Subcutaneous abdominal adipose tissue (tissue), 5 donors: ENCODE measurements around the gene RBM34.
A peak's percentile ranks its signal among the peaks of the same experiment; 100 is the strongest.
"Not testable (repeated sequence)": the region's sequence is repeated elsewhere in the genome, so short reads cannot be mapped to it uniquely, and the experiment has no call there.

Experiments
- H3K27ac ChIP-seq: one replicate; pipeline ENCODE4 v1.7.0; 2013; ENCODE audit warnings: low read depth, mild to moderate bottlenecking, inconsistent platforms, low read length, moderate library complexity
- H3K27me3 ChIP-seq, 5 donors: one replicate each; pipeline ENCODE4 v1.7.0; 2013; ENCODE audit warnings: low read length in 5 of 5, inconsistent platforms in 1 of 5; ENCODE audit not compliant: control insufficient read depth in 5 of 5, insufficient read depth in 4 of 5
- H3K36me3 ChIP-seq, 5 donors: one replicate each; pipeline ENCODE4 v1.7.0; 2013; ENCODE audit warnings: low read length in 5 of 5; ENCODE audit not compliant: control insufficient read depth in 5 of 5, insufficient read depth in 5 of 5
- H3K4me1 ChIP-seq, 5 donors: one replicate each; pipeline ENCODE4 v1.7.0; 2013; ENCODE audit warnings: low read length in 5 of 5, mild to moderate bottlenecking in 3 of 5, moderate library complexity in 1 of 5; ENCODE audit not compliant: control insufficient read depth in 5 of 5, insufficient read depth in 5 of 5
- H3K4me3 ChIP-seq, 5 donors: one replicate each; pipeline ENCODE4 v1.7.0; 2013; ENCODE audit warnings: low read length in 5 of 5, low read depth in 1 of 5
- H3K9ac ChIP-seq, 5 donors: one replicate each; pipeline ENCODE4 v1.7.0; 2013; ENCODE audit warnings: low read length in 5 of 5, mild to moderate bottlenecking in 4 of 5, moderate library complexity in 3 of 5
- H3K9me3 ChIP-seq, 5 donors: one replicate each; pipeline ENCODE4 v1.7.0; 2013; ENCODE audit warnings: low read length in 5 of 5; ENCODE audit not compliant: control insufficient read depth in 5 of 5
- donor health status: healthy.
- donor health status: healthy.
- donor health status: healthy.
- donor health status: healthy.
- donor health status: healthy.

Gene RBM34

DNA sequence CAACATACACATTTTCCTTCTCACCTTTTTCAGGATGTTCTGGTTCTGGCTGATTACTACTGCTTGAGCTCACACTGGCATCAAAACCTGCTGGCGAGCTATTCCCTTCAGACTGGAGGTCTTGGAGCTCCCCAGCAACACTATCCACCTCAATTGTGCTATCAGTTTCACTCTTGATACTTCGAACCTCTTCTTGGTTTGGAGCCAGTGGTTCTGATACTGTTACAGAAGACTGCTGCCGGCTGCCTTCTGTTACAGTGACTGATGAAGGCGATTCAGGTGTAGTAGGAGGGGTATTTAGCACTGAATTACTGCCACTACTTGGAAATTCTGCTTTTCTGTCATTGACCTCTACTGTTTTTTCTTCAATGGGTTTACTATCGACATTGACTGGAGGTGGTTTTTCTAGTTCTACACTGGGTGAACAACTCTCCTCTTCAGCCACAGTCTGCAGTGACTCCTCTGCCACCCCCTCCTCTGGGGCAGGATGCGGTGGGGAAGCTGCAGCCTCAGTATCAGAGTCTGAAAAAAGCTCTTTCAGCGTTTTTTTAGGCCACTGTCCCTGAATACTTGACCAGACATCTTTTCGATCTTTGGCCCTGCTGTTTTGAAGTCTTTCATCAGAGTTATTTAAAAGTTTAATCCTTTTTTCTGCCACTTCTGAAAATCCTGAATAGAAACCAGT is 20.7 kb upstream of the RBM34 start:
- H3K4me1 ChIP-seq: no peaks in the 10 kb centered on the region
- H3K4me3 ChIP-seq: no peak overlapping the region
- H3K36me3 ChIP-seq: peaks cover 20 to 30% (median 29%) of the 10 kb centered on the region in 5 donors
- no peak overlapping the region for H3K27ac ChIP-seq
- no peaks in the 10 kb centered on the region for H3K9me3 ChIP-seq
- no peaks in the 10 kb centered on the region for H3K27me3 ChIP-seq
- no peak overlapping the region for H3K9ac ChIP-seq

GRCh38 chr1:235180916-235181460 is 19.9 kb upstream of the RBM34 start:
- Histone ChIP-seq H3K27me3 (no peaks in the 10 kb centered on the region), H3K4me3 (no peak overlapping the region), H3K36me3 (peaks cover 20 to 34% (median 33%) of the 10 kb centered on the region in 5 donors), H3K27ac (no peak overlapping the region), H3K4me1 (peaks cover 0 to 3% (median 0%) of the 10 kb centered on the region in 5 donors), H3K9ac (no peak overlapping the region), H3K9me3 (no peaks in the 10 kb centered on the region)

DNA sequence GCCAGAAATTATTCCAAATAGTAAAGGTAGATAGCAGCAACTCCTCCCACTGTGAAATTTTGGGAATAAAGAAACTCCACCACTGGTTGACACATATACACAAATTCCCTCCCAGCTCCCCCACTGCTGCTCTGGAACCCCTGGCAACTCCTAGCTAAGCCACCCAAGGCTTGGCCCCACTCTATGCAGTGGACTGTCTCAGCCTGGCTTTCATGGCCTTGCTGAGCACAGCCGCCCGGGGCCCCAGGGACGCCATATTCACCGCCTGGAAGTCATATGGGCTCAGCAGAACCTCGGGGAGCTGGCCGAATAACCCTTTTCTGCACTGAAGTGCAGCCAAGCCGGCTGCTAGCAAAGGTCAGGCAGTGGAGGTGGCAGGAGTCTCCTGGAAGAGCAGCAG is 15.4 kb upstream of the RBM34 start:
- Histone ChIP-seq H3K9ac (peak overlapping the region in 1 of 5 donors; percentile 45), H3K4me3 (no peak overlapping the region), H3K27ac (no peak overlapping the region), H3K4me1 (peaks cover 0 to 3% (median 0%) of the 10 kb centered on the region in 5 donors), H3K9me3 (no peaks in the 10 kb centered on the region), H3K36me3 (peaks cover 12 to 52% (median 37%) of the 10 kb centered on the region in 5 donors), H3K27me3 (no peaks in the 10 kb centered on the region)

DNA sequence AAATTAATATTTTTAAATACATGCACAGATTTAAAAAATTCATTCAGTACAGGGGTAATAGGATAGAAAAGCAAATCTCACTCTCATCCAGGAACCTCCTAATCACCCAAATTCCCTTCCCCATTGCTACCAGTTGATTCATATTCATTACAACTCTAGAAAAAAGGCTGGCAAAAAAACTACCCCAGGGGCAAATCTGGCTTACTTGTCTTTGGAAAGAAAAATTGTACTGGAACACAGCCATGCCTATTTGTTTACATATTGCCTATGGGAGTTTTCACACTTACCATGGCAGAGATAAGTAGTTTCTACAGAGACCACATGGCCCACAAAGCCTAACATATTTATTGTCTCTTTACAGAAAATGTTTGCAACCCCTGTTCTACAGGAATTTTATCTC is 8.9 kb upstream of the RBM34 start:
- Histone ChIP-seq H3K27ac (no peak overlapping the region), H3K9ac (no peak overlapping the region), H3K9me3 (no peaks in the 10 kb centered on the region), H3K4me1 (no peaks in the 10 kb centered on the region), H3K4me3 (no peak overlapping the region), H3K36me3 (peaks cover 11 to 59% (median 34%) of the 10 kb centered on the region in 5 donors), H3K27me3 (no peaks in the 10 kb centered on the region)

GRCh38 chr1:235168375-235168774 is 7.3 kb upstream of the RBM34 start:
- no peaks in the 10 kb centered on the region for H3K27me3 ChIP-seq
- H3K9ac ChIP-seq: no peak overlapping the region
- H3K36me3 ChIP-seq: peaks cover 10 to 46% (median 25%) of the 10 kb centered on the region in 5 donors
- H3K9me3 ChIP-seq: no peaks in the 10 kb centered on the region
- no peak overlapping the region for H3K27ac ChIP-seq
- H3K4me1 ChIP-seq: no peaks in the 10 kb centered on the region
- no peak overlapping the region for H3K4me3 ChIP-seq

DNA sequence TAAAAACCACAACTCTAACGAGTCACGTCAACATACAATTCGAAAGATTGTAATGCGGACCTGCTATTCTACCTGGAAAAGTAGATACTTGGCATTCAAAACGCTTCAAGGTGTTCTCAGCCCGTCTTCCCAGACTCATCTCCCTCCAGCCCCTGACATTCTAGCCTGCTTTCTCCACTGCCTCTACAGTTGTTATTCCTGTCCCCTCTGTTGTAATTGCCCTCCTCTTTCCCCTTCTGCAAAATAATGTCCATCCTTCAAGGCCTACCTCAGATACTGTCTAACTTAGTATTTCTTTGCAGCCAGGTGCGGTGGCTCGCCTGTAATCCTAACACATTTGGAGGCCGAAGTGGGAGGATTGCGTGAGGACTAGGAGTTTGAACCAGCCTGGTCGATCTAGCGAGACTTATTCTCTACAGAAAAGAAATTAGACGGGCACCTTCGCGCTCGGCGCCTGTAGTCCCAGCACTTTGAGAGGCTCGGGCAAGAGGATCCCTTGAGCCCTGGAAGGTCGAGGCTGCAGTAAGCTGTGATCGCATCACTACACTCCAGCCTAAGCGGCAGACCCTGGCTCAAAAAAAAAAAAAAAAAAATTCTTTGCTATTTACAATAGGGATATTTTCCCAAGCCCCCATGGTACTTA is 756 bp upstream of the RBM34 start:
- H3K9me3 ChIP-seq: no peaks in the 10 kb centered on the region
- peaks cover 3 to 19% (median 14%) of the 10 kb centered on the region in 5 donors for H3K36me3 ChIP-seq
- H3K27ac ChIP-seq: peak overlapping the region; percentile 88
- H3K27me3 ChIP-seq: no peaks in the 10 kb centered on the region
- H3K4me3 ChIP-seq: peak overlapping the region; percentile 90 to 98 (median 96)
- peak overlapping the region; percentile 81 to 94 (median 90) for H3K9ac ChIP-seq
- peaks cover 0 to 19% (median 18%) of the 10 kb centered on the region in 5 donors for H3K4me1 ChIP-seq

DNA sequence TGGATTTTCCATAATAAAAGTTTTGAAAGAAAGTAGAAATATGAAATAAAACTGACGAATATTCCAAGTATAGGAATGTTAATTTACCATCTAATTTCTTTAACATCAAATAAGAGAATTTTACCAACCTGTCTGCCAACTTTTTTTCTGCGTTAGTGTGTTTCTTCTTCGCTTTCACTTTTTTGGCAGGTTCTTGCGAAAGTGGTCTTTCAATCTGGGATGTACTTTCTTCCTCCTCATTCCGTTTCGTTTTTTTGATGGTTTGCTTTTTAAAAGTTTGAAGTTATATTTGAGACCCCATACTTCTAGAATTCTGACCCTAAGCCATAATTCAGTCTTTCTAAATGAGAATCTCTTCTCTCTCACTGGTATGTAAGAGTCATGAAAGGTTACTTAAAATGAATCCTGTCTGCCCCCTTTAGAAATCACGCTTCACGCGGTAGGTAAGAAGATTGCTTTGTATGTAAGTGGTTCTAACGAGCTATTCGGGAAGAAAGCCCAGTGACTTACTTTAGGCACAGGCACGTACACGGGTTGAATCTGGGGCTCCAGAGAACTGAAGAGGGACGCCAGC is 580 bp downstream of the RBM34 start:
- H3K9me3 ChIP-seq: no peaks in the 10 kb centered on the region
- H3K4me1 ChIP-seq: peaks cover 0 to 19% (median 18%) of the 10 kb centered on the region in 5 donors
- no peaks in the 10 kb centered on the region for H3K27me3 ChIP-seq
- peak overlapping the region; percentile 86 to 94 (median 90) for H3K9ac ChIP-seq
- H3K36me3 ChIP-seq: peaks cover 10 to 28% (median 22%) of the 10 kb centered on the region in 5 donors
- peak overlapping the region; percentile 88 for H3K27ac ChIP-seq
- H3K4me3 ChIP-seq: peak overlapping the region; percentile 90 to 98 (median 96)

- not testable (repeated sequence) for H3K27me3 ChIP-seq, H3K9me3 ChIP-seq
- Histone ChIP-seq H3K36me3 (peaks cover 10 to 28% (median 22%) of the 10 kb centered on the region in 5 donors), H3K4me1 (peaks cover 0 to 21% (median 19%) of the 10 kb centered on the region in 5 donors), H3K9ac (peak overlapping the region in 2 of 5 donors; percentile 86 to 90), H3K4me3 (peak overlapping the region in 4 of 5 donors; percentile 90 to 98 (median 93)), H3K27ac (peak overlapping the region; percentile 88)
Observed at GRCh38 chr1:235159930-235160329, 1.1 kb downstream of the RBM34 start.

GRCh38 chr1:235159284-235159683 is 1.8 kb downstream of the RBM34 start:
- Histone ChIP-seq H3K4me1 (peaks cover 0 to 28% (median 25%) of the 10 kb centered on the region in 5 donors), H3K36me3 (peaks cover 10 to 31% (median 26%) of the 10 kb centered on the region in 5 donors)
- not testable (repeated sequence) for H3K27me3 ChIP-seq, H3K9ac ChIP-seq, H3K9me3 ChIP-seq, H3K27ac ChIP-seq, H3K4me3 ChIP-seq

DNA sequence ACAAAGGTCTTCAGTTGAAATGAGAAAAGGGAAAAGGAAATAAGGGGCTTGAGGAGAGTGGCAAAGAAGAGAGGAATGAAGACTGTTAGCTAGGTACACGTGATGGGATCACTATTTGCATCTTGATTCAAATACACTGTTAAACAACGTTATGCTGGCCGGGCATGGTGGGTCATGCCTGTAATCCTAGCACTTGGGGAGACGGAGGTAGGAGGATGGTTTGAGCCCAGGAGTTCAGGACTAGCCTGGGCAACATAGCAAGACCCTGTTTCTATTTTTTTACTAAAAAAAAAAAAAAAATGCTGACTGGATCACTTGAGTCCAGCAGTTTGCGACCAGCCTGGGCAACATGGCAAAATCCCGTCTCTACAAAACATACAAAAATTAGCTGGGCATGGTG is 2.4 kb downstream of the RBM34 start:
- Histone ChIP-seq H3K4me1 (peaks cover 0 to 32% (median 27%) of the 10 kb centered on the region in 5 donors), H3K4me3 (no peak overlapping the region), H3K9ac (no peak overlapping the region), H3K36me3 (peaks cover 10 to 35% (median 29%) of the 10 kb centered on the region in 5 donors), H3K27me3 (no peaks in the 10 kb centered on the region), H3K9me3 (no peaks in the 10 kb centered on the region), H3K27ac (no peak overlapping the region)
